HCT116 (cell line): ENCODE data around the gene APOA1. TPM values are rescaled to one million over a fixed set of nuclear protein-coding genes. Genes with fewer than 3 reads are reported as not detected.

Source experiments
- ATAC-seq: fragments of 200-7000 bp; cut with Tn5 transposase; 2 replicates; pipeline ENCODE4 v1.9.1; 2020; ENCODE audit warnings: mild to moderate bottlenecking, moderate library complexity
- BruUV-seq: library from RNA; stranded (reverse); fragments of 400-500 nt; replicated peaks from 2 replicates; lab custom pipeline; 2021; lab: Mats Ljungman, UMichigan
- CTCF ChIA-PET: fragments of 300-600 bp; sonication (Branson Sonifier 250); formaldehyde crosslinking; loops from one replicate; lab custom pipeline; 2021; ENCODE audit warnings: antibody characterized with exemption; lab: Charles Lee
- POLR2A ChIA-PET: fragments of 300-600, 350-600 bp; sonication (Branson Sonifier 250); formaldehyde crosslinking; loops from one replicate; lab custom pipeline; 2021; ENCODE audit warnings: antibody characterized with exemption; lab: Charles Lee
- RAD21 ChIA-PET, 2 experiments: fragments of 300-600 bp; sonication (Branson Sonifier 250); formaldehyde crosslinking; loops; one replicate each; lab custom pipeline; 2023; ENCODE audit warnings: low total read pairs in 2 of 2; ENCODE audit not compliant: uncharacterized antibody in 2 of 2, unreplicated experiment in 2 of 2, low non-redundant PET in 1 of 2; lab: Charles Lee
- DNase-seq: peaks from one replicate; pipeline ENCODE4 v3.0.0-alpha.2; 2010; ENCODE audit warnings: low read depth, low spot score
- H2AFZ ChIP-seq: fragments of 200-600 bp; shearing (Covaris generic), sonication (generic); 2 replicates; pipeline ENCODE4 v1.6.1; 2017; ENCODE audit warnings: low read depth, mixed run types, mixed read lengths, antibody characterized with exemption, low read length; ENCODE audit not compliant: poor library complexity, severe bottlenecking
- H3K27ac ChIP-seq: 2 replicates; pipeline ENCODE4 v1.5.1; 2012; ENCODE audit warnings: low read depth, low read length
- H3K27me3 ChIP-seq: fragments of 200-600 bp; sonication (generic); 2 replicates; pipeline ENCODE4 v1.6.1; 2016; ENCODE audit warnings: mixed run types, low read length, mixed read lengths; ENCODE audit not compliant: insufficient read depth
- H3K36me3 ChIP-seq, 2 experiments: fragments of 200-500 bp in 1 of 2; fragments of 200-600 bp in 1 of 2; sonication (Bioruptor generic) in 1 of 2; sonication (generic) in 1 of 2; 2 replicates each; pipeline versions ENCODE4 v1.5.1 to v1.6.1; 2014 to 2016; ENCODE audit warnings: low read length in 2 of 2, inconsistent platforms in 1 of 2, mixed read lengths in 1 of 2, mixed run types in 1 of 2; ENCODE audit not compliant: insufficient read depth in 2 of 2, control insufficient read depth in 1 of 2
- H3K4me1 ChIP-seq, 2 experiments: fragments of 200-600 bp in 1 of 2; sonication (generic) in 1 of 2; 2 replicates each; pipeline versions ENCODE4 v1.5.1 to v1.6.1; 2012 to 2017; ENCODE audit warnings: low read length in 2 of 2, inconsistent platforms in 1 of 2, mild to moderate bottlenecking in 1 of 2, mixed read lengths in 1 of 2, mixed run types in 1 of 2, moderate library complexity in 1 of 2; ENCODE audit not compliant: insufficient read depth in 2 of 2, control insufficient read depth in 1 of 2
- H3K4me2 ChIP-seq: fragments of 200-600 bp; sonication (generic); 2 replicates; pipeline ENCODE4 v1.6.1; 2017; ENCODE audit warnings: mixed run types, low read length, mixed read lengths
- H3K4me3 ChIP-seq, 2 experiments: fragments of 200-600 bp in 1 of 2; sonication (generic) in 1 of 2; replicated peaks in 1 of 2; 2 replicates each; pipeline ENCODE4 v1.5.1; 2011 to 2016; ENCODE audit warnings: low read length in 2 of 2, control low read depth in 1 of 2, low read depth in 1 of 2, mild to moderate bottlenecking in 1 of 2, mixed read lengths in 1 of 2, mixed run types in 1 of 2
- H3K79me2 ChIP-seq: fragments of 200-600 bp; sonication (generic); 2 replicates; pipeline ENCODE4 v1.6.1; 2017; ENCODE audit warnings: mild to moderate bottlenecking, mixed run types, low read length, moderate library complexity, mixed read lengths; ENCODE audit not compliant: insufficient read depth
- H3K9ac ChIP-seq: fragments of 200-600 bp; sonication (generic); 2 replicates; pipeline ENCODE4 v1.6.1; 2016; ENCODE audit warnings: low read length, mixed read lengths
- H3K9me2 ChIP-seq: fragments of 200-600 bp; sonication (generic), shearing (Covaris generic); 2 replicates; pipeline ENCODE4 v1.6.1; 2017; ENCODE audit warnings: mixed run types, mild to moderate bottlenecking, moderate library complexity; ENCODE audit not compliant: insufficient read depth
- H3K9me3 ChIP-seq, 2 experiments: fragments of 200-500 bp in 1 of 2; fragments of 200-600 bp in 1 of 2; sonication (Bioruptor generic) in 1 of 2; sonication (generic) in 1 of 2; 2 replicates each; pipeline ENCODE4 v1.6.1; 2014 to 2017; ENCODE audit warnings: low read length in 2 of 2, mixed read lengths in 2 of 2, inconsistent platforms in 1 of 2, low read depth in 1 of 2, mild to moderate bottlenecking in 1 of 2, mixed run types in 1 of 2, moderate library complexity in 1 of 2; ENCODE audit not compliant: control insufficient read depth in 1 of 2, insufficient read depth in 1 of 2
- H4K20me1 ChIP-seq: fragments of 200-600 bp; sonication (generic), shearing (Covaris generic); 2 replicates; pipeline ENCODE4 v1.6.1; 2017; ENCODE audit warnings: mixed run types, mild to moderate bottlenecking, moderate library complexity; ENCODE audit not compliant: insufficient read depth
- CEBPB ChIP-seq: IDR thresholded peaks from 2 replicates; pipeline ENCODE4 v1.6.1; 2012; ENCODE audit warnings: low read depth
- ELF1 ChIP-seq: IDR thresholded peaks from 2 replicates; pipeline ENCODE4 v1.6.1; 2012; ENCODE audit warnings: low read depth, borderline replicate concordance
- EZH2 ChIP-seq: fragments of 200-600 bp; sonication (generic); IDR thresholded peaks from 2 replicates; pipeline ENCODE4 v1.6.1; 2017; ENCODE audit warnings: antibody characterized with exemption, mixed run types
- EZH2phosphoT487 ChIP-seq: fragments of 200-600 bp; IDR thresholded peaks from 2 replicates; pipeline ENCODE4 v1.6.1; 2018; ENCODE audit warnings: antibody characterized with exemption, borderline replicate concordance
- FOSL1 ChIP-seq: IDR thresholded peaks from 2 replicates; pipeline ENCODE4 v1.6.1; 2012; ENCODE audit warnings: low read depth
- JUND ChIP-seq: IDR thresholded peaks from 2 replicates; pipeline ENCODE4 v1.6.1; 2012
- POLR2A ChIP-seq: IDR thresholded peaks from 2 replicates; pipeline ENCODE4 v1.7.0; 2011; ENCODE audit warnings: borderline replicate concordance; ENCODE audit not compliant: insufficient read depth, insufficient read length; ENCODE audit errors: extremely low read depth
- POLR2AphosphoS5 ChIP-seq: IDR thresholded peaks from 2 replicates; pipeline ENCODE4 v1.6.1; 2011; ENCODE audit warnings: mild to moderate bottlenecking, low read depth, low read length, moderate library complexity
- RAD21 ChIP-seq: IDR thresholded peaks from 2 replicates; pipeline ENCODE4 v1.6.1; 2012; ENCODE audit warnings: low read depth, mild to moderate bottlenecking
- SRF ChIP-seq: IDR thresholded peaks from 2 replicates; pipeline ENCODE4 v1.6.1; 2012; ENCODE audit warnings: low read depth
- TCF7L2 ChIP-seq: IDR thresholded peaks from 2 replicates; pipeline ENCODE4 v1.7.0; 2011; ENCODE audit warnings: borderline replicate concordance, inconsistent platforms; ENCODE audit not compliant: insufficient read depth, insufficient read length; ENCODE audit errors: extremely low read depth
- YY1 ChIP-seq: IDR thresholded peaks from 2 replicates; pipeline ENCODE4 v1.6.1; 2011; ENCODE audit warnings: low read length, low read depth, moderate library complexity, mild to moderate bottlenecking; ENCODE audit not compliant: insufficient replicate concordance; ENCODE audit errors: extremely low read depth
- ZFX ChIP-seq: fragments of 450-650 bp; IDR thresholded peaks from 2 replicates; pipeline ENCODE4 v1.6.1; 2017
- ZNF274 ChIP-seq: fragments of 200-500 bp; sonication (Bioruptor generic); IDR thresholded peaks from 2 replicates; pipeline ENCODE4 v1.6.1; 2014; ENCODE audit warnings: mild to moderate bottlenecking, low read depth, low read length, inconsistent platforms
- intact Hi-C: fragments of 100-400 bp; cut with micrococcal nuclease; formaldehyde crosslinking; loops from 2 replicates; pipeline ENCODE4 v1.10.0; 2022
- total RNA-seq: library from RNA; stranded (reverse); gene quantifications from one replicate; pipeline ENCODE4 v1.2.1, GENCODE V29; 2021; ENCODE audit not compliant: unreplicated experiment
- TF ChIP-seq, protein P1 (sequence below): IDR thresholded peaks from 2 replicates; pipeline ENCODE4 v1.6.1; 2012; ENCODE audit warnings: low read depth
- TF ChIP-seq, protein P2 (sequence below): IDR thresholded peaks from 2 replicates; pipeline ENCODE4 v1.6.1; 2012
- TF ChIP-seq, protein P3 (sequence below): IDR thresholded peaks from 2 replicates; pipeline ENCODE4 v1.6.1; 2012
- TF ChIP-seq, protein P4 (sequence below), 3 experiments: fragments of 200-600 bp in 1 of 3; sonication (generic) in 1 of 3; IDR thresholded peaks in 2 of 3; conservative IDR thresholded peaks in 1 of 3; 2 replicates each; pipeline ENCODE4 v1.5.1; 2012 to 2017; ENCODE audit warnings: low read depth in 2 of 3, low read length in 2 of 3, antibody characterized with exemption in 1 of 3, borderline replicate concordance in 1 of 3, control low read depth in 1 of 3, mild to moderate bottlenecking in 1 of 3, mixed read lengths in 1 of 3, mixed run types in 1 of 3, moderate library complexity in 1 of 3; ENCODE audit not compliant: insufficient read depth in 1 of 3

The APOA1 gene
- total RNA-seq, 1 experiment from 2014 or later, result 2.0 TPM

DNA sequence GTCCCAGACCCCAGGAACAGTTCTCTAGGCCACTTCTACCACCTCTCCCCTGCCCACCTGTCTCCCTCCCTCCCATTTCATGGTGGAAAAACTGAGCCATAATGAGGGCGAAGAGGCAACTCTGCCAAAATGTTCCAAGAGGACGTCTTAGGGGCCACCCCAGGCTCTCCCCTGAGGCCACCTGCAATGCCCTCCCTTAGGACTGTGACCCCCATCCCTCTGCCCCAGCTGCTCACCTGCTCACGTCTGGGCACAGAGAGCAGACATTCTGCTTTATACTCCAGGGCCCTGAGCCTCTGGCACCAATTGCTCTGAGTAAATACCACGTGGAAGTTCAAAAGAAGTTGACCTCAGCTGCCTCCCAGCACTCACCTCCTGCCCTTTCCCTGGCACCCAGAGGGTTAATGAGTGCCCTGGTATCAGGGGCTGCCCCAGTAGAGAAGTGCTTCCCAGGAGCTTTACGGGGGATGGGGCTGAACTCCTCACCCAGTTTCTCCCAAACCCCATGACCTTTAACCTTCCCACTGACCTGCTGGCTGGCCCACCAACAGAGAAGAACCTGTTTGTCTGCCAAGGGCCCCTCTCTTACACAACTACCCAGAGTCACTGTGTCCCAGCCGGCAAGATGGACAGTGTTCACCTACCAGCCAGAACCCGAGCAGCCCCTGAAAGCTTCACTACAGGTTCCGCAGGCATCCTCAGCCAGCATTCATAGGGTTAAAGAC lies 45.1 kb downstream of the APOA1 start:
- peaks cover 7 to 32% of the 10 kb centered on the region in 2 experiments; a peak in 3 of 4 replicates for H3K4me1 ChIP-seq
- no peaks in the 10 kb centered on the region for H3K9me3 ChIP-seq
- no peak overlapping the region for H3K27ac ChIP-seq
- no TSS peak for BruUV-seq
- ChIA-PET CTCF (interaction anchor here (1.5 to 2.9 kb wide), 5 partner anchors 29 to 327 kb away, joined by 3 to 58 read pairs (median 13); partner anchors contain the start of gene APOA1), RAD21 (interaction anchor here in 1 of 2 experiments (0.5 kb wide), 1 partner anchor 45 kb away, joined by 7 read pairs; the partner anchor contains the start of gene APOA1), POLR2A (interaction anchor here (1.4 kb wide), 1 partner anchor 44 kb away, joined by 9 read pairs; no protein-coding TSS in a partner anchor)
- H3K9ac ChIP-seq, result no peak overlapping the region
- H3K4me3 ChIP-seq, result no peak overlapping the region
- TF ChIP-seq RAD21 (no peak), SRF (no peak), ZFX (no peak), TCF7L2 (no peak), EZH2phosphoT487 (no peak), YY1 (no peak), ELF1 (no peak), POLR2AphosphoS5 (no peak), ZNF274 (no peak), EZH2 (no peak), CEBPB (no peak), POLR2A (no peak), FOSL1 (no peak), JUND (no peak)
- TF ChIP-seq, protein P1, sequence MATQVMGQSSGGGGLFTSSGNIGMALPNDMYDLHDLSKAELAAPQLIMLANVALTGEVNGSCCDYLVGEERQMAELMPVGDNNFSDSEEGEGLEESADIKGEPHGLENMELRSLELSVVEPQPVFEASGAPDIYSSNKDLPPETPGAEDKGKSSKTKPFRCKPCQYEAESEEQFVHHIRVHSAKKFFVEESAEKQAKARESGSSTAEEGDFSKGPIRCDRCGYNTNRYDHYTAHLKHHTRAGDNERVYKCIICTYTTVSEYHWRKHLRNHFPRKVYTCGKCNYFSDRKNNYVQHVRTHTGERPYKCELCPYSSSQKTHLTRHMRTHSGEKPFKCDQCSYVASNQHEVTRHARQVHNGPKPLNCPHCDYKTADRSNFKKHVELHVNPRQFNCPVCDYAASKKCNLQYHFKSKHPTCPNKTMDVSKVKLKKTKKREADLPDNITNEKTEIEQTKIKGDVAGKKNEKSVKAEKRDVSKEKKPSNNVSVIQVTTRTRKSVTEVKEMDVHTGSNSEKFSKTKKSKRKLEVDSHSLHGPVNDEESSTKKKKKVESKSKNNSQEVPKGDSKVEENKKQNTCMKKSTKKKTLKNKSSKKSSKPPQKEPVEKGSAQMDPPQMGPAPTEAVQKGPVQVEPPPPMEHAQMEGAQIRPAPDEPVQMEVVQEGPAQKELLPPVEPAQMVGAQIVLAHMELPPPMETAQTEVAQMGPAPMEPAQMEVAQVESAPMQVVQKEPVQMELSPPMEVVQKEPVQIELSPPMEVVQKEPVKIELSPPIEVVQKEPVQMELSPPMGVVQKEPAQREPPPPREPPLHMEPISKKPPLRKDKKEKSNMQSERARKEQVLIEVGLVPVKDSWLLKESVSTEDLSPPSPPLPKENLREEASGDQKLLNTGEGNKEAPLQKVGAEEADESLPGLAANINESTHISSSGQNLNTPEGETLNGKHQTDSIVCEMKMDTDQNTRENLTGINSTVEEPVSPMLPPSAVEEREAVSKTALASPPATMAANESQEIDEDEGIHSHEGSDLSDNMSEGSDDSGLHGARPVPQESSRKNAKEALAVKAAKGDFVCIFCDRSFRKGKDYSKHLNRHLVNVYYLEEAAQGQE, result no peak
- TF ChIP-seq, protein P2, sequence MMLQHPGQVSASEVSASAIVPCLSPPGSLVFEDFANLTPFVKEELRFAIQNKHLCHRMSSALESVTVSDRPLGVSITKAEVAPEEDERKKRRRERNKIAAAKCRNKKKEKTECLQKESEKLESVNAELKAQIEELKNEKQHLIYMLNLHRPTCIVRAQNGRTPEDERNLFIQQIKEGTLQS, result no peak
- TF ChIP-seq, protein P3, sequence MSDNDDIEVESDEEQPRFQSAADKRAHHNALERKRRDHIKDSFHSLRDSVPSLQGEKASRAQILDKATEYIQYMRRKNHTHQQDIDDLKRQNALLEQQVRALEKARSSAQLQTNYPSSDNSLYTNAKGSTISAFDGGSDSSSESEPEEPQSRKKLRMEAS, result no peak
- TF ChIP-seq, protein P4, sequence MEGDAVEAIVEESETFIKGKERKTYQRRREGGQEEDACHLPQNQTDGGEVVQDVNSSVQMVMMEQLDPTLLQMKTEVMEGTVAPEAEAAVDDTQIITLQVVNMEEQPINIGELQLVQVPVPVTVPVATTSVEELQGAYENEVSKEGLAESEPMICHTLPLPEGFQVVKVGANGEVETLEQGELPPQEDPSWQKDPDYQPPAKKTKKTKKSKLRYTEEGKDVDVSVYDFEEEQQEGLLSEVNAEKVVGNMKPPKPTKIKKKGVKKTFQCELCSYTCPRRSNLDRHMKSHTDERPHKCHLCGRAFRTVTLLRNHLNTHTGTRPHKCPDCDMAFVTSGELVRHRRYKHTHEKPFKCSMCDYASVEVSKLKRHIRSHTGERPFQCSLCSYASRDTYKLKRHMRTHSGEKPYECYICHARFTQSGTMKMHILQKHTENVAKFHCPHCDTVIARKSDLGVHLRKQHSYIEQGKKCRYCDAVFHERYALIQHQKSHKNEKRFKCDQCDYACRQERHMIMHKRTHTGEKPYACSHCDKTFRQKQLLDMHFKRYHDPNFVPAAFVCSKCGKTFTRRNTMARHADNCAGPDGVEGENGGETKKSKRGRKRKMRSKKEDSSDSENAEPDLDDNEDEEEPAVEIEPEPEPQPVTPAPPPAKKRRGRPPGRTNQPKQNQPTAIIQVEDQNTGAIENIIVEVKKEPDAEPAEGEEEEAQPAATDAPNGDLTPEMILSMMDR (IDR thresholded peaks at IDR 0.05 in 2 of 3, conservative IDR thresholded peaks at IDR 0.05 in 1 of 3; ENCODE audit: borderline replicate concordance in 1 of 3, insufficient read depth in 1 of 3, low read depth in 2 of 3, low read length in 2 of 3), result no peak
- DNase-seq (no peak), ATAC-seq (no peak)
- H3K27me3 ChIP-seq, result no peaks in the 10 kb centered on the region
- no peaks in the 10 kb centered on the region for H4K20me1 ChIP-seq
- H3K9me2 ChIP-seq, result no peaks in the 10 kb centered on the region
- H3K4me2 ChIP-seq, result no peak overlapping the region
- H3K36me3 ChIP-seq, result no peaks in the 10 kb centered on the region
- peaks cover 6% of the 10 kb centered on the region for H3K79me2 ChIP-seq
- intact Hi-C loops, result loop anchor here (5.0 kb wide), 1 partner anchor 435 kb away; no protein-coding TSS in a partner anchor
- H2AFZ ChIP-seq, result no peak overlapping the region
